ENCODE data around the gene GRM7. TPM values are rescaled to one million over a fixed set of nuclear protein-coding genes. Genes with fewer than 3 reads are reported as not detected.

The GRM7 gene
- total and polyA plus RNA-seq, 2 donors (not counting 1 experiment from before 2014, with no cell fraction given) = not detected

DNA sequence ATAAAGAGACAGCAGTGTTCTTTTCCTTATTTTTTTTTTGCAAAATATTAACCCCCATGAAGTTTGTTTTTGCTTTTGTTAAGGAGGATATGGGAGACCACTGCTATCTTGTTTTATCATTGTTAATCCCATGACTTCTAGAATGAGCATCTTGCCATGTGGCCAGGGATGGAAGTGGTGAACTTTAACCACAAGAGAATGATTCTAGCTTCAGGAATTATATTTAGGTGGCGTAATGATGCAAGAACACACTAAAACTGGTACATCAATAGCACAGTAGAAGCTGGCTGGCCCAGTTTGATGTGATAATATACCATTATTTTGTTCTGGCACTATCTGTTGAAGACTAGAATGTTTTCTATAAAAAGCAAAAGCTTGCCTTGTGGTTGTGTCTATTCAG, 720.9 kb downstream of the GRM7 start:
- DNase-seq = no peak
- H3K9me3 Mint-ChIP-seq (ENCODE audit: insufficient read depth) = no peaks in the 10 kb centered on the region
- intact Hi-C loops (cut with micrococcal nuclease) = no loop called here
- Histone ChIP-seq H3K4me3 (ENCODE audit: control extremely low read depth in 1 of 5, extremely low read depth in 1 of 5, insufficient read depth in 1 of 5, low read depth in 2 of 5, low read length in 4 of 5) (no peak overlapping the region), H4K20me1 (ENCODE audit: control insufficient read depth, insufficient read depth, low read length, poor library complexity, severe bottlenecking) (no peaks in the 10 kb centered on the region), H3K9me3 (ENCODE audit: control extremely low read depth in 1 of 3, control insufficient read depth in 2 of 3, insufficient read depth in 1 of 3, low read length in 2 of 3) (peaks cover 0 to 3% (median 0%) of the 10 kb centered on the region in 3 donors), H3K27me3 (replicated peaks in 1 of 4; ENCODE audit: control extremely low read depth in 1 of 4, control insufficient read depth in 3 of 4, insufficient read depth in 4 of 4, low read length in 3 of 4) (no peaks in the 10 kb centered on the region), H3K4me2 (replicated peaks; ENCODE audit: low read depth, low read length, poor library complexity, severe bottlenecking) (no peak overlapping the region), H3K36me3 (replicated peaks in 1 of 2; ENCODE audit: control extremely low read depth in 1 of 2, control insufficient read depth in 1 of 2, extremely low read depth in 1 of 2, insufficient read depth in 2 of 2, low read length in 1 of 2) (no peaks in the 10 kb centered on the region), H3K27ac (ENCODE audit: low read length in 2 of 2) (no peak overlapping the region), H3K4me1 (ENCODE audit: control insufficient read depth in 2 of 2, insufficient read depth in 2 of 2, low read length in 2 of 2) (no peaks in the 10 kb centered on the region), H3K9ac (ENCODE audit: low read length) (no peak overlapping the region), H2AFZ (ENCODE audit: insufficient read depth, low read depth, low read length, poor library complexity, severe bottlenecking) (no peak overlapping the region), H3K79me2 (ENCODE audit: control insufficient read depth, insufficient read depth, low read length) (no peaks in the 10 kb centered on the region)
- TF ChIP-seq, protein P1, sequence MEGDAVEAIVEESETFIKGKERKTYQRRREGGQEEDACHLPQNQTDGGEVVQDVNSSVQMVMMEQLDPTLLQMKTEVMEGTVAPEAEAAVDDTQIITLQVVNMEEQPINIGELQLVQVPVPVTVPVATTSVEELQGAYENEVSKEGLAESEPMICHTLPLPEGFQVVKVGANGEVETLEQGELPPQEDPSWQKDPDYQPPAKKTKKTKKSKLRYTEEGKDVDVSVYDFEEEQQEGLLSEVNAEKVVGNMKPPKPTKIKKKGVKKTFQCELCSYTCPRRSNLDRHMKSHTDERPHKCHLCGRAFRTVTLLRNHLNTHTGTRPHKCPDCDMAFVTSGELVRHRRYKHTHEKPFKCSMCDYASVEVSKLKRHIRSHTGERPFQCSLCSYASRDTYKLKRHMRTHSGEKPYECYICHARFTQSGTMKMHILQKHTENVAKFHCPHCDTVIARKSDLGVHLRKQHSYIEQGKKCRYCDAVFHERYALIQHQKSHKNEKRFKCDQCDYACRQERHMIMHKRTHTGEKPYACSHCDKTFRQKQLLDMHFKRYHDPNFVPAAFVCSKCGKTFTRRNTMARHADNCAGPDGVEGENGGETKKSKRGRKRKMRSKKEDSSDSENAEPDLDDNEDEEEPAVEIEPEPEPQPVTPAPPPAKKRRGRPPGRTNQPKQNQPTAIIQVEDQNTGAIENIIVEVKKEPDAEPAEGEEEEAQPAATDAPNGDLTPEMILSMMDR (IDR thresholded peaks at IDR 0.05) = no peak
- TF ChIP-seq EZH2 (IDR thresholded peaks at IDR 0.05; ENCODE audit: borderline replicate concordance, insufficient read depth, low read depth, low read length, poor library complexity, severe bottlenecking) = no peak
- H3K27me3 Mint-ChIP-seq = no peaks in the 10 kb centered on the region
- no CpG with 5 or more reads among the region's 1 CpG for WGBS (ENCODE audit: insufficient coverage)
- POLR2A ChIA-PET = no interaction called here
- ATAC-seq (ENCODE audit: low read depth) = no peak
- CTCF ChIA-PET = no interaction called here
- H3K27ac Mint-ChIP-seq = no peak overlapping the region
- H3K4me1 Mint-ChIP-seq = no peaks in the 10 kb centered on the region
- H3K4me3 Mint-ChIP-seq = no peak overlapping the region

- H3K36me3 ChIP-seq (replicated peaks in 1 of 2; ENCODE audit: control extremely low read depth in 1 of 2, control insufficient read depth in 1 of 2, extremely low read depth in 1 of 2, insufficient read depth in 2 of 2, low read length in 1 of 2) = no peaks in the 10 kb centered on the region
- Mint-ChIP-seq H3K27me3 (no peaks in the 10 kb centered on the region), H3K4me1 (no peaks in the 10 kb centered on the region), H3K9me3 (ENCODE audit: insufficient read depth) (no peaks in the 10 kb centered on the region), H3K4me3 (no peak overlapping the region), H3K27ac (no peak overlapping the region)
- intact Hi-C loops (cut with micrococcal nuclease) = no loop called here
- H3K27me3 ChIP-seq (replicated peaks in 1 of 4; ENCODE audit: control extremely low read depth in 1 of 4, control insufficient read depth in 3 of 4, insufficient read depth in 4 of 4, low read length in 3 of 4) = no peaks in the 10 kb centered on the region
- DNase-seq = no peak
- H3K4me3 ChIP-seq (ENCODE audit: control extremely low read depth in 1 of 5, extremely low read depth in 1 of 5, insufficient read depth in 1 of 5, low read depth in 2 of 5, low read length in 4 of 5) = no peak overlapping the region
- no peaks in the 10 kb centered on the region for H3K9me3 ChIP-seq (ENCODE audit: control extremely low read depth in 1 of 3, control insufficient read depth in 2 of 3, insufficient read depth in 1 of 3, low read length in 2 of 3)
- no peaks in the 10 kb centered on the region for H3K4me1 ChIP-seq (ENCODE audit: control insufficient read depth in 2 of 2, insufficient read depth in 2 of 2, low read length in 2 of 2)
- no peak overlapping the region for H3K4me2 ChIP-seq (replicated peaks; ENCODE audit: low read depth, low read length, poor library complexity, severe bottlenecking)
- CTCF ChIA-PET = no interaction called here
- no peaks in the 10 kb centered on the region for H4K20me1 ChIP-seq (ENCODE audit: control insufficient read depth, insufficient read depth, low read length, poor library complexity, severe bottlenecking)
- H2AFZ ChIP-seq (ENCODE audit: insufficient read depth, low read depth, low read length, poor library complexity, severe bottlenecking) = no peak overlapping the region
- H3K79me2 ChIP-seq (ENCODE audit: control insufficient read depth, insufficient read depth, low read length) = no peaks in the 10 kb centered on the region
- POLR2A ChIA-PET = no interaction called here
- H3K9ac ChIP-seq (ENCODE audit: low read length) = no peak overlapping the region
- TF ChIP-seq, protein P1 (IDR thresholded peaks at IDR 0.05) = no peak
- no peak for TF ChIP-seq EZH2 (IDR thresholded peaks at IDR 0.05; ENCODE audit: borderline replicate concordance, insufficient read depth, low read depth, low read length, poor library complexity, severe bottlenecking)
- no peak overlapping the region for H3K27ac ChIP-seq (ENCODE audit: low read length in 2 of 2)
- ATAC-seq (ENCODE audit: low read depth) = no peak
- WGBS (ENCODE audit: insufficient coverage) = 5% methylated on average over 3 of the region's 3 CpGs
Observed at GRCh38 chr3:7585052-7585451, 724.1 kb downstream of the GRM7 start.
